Uterus (tissue), 2 donors: Measurements from ENCODE around the gene MROH2A.
"Not testable (repeated sequence)": the region's sequence is repeated elsewhere in the genome, so short reads cannot be mapped to it uniquely, and the experiment has no call there.

Source experiments
- POLR2A ChIP-seq, 2 donors: fragments of 450-650 bp; IDR thresholded peaks; one replicate each; pipeline ENCODE4 v1.6.1; 2016; ENCODE audit warnings: antibody characterized with exemption in 2 of 2, mild to moderate bottlenecking in 1 of 2, moderate library complexity in 1 of 2
- TF ChIP-seq, protein P1 (sequence below), 4 experiments: fragments of 200-600 bp in 2 of 4; fragments of 450-650 bp in 2 of 4; sonication (generic) in 2 of 4; IDR thresholded peaks; one replicate each; pipeline ENCODE4 v1.5.1; 2016 to 2019; ENCODE audit warnings: antibody characterized with exemption in 4 of 4, mild to moderate bottlenecking in 2 of 4, moderate library complexity in 1 of 4

DNA sequence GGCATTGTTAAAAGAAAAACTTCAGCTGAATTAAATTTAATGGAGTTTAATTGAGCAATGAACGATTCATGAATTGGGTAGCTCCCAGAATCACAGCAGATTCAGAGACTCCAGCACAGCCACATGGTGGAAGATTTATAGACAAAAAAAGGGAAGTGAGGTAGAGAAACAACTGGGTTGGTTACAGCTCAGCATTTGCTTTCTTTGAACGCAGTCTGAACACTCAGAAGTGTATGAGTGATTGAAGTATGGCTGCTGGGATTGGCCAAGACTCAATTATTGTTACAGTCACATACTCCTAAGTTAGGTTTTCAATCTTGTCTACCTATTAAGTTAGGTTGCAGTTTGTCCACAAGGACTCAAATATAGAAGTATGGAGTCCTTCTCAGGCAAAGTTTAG, 94.0 kb downstream of the MROH2A start:
- TF ChIP-seq, protein P1, sequence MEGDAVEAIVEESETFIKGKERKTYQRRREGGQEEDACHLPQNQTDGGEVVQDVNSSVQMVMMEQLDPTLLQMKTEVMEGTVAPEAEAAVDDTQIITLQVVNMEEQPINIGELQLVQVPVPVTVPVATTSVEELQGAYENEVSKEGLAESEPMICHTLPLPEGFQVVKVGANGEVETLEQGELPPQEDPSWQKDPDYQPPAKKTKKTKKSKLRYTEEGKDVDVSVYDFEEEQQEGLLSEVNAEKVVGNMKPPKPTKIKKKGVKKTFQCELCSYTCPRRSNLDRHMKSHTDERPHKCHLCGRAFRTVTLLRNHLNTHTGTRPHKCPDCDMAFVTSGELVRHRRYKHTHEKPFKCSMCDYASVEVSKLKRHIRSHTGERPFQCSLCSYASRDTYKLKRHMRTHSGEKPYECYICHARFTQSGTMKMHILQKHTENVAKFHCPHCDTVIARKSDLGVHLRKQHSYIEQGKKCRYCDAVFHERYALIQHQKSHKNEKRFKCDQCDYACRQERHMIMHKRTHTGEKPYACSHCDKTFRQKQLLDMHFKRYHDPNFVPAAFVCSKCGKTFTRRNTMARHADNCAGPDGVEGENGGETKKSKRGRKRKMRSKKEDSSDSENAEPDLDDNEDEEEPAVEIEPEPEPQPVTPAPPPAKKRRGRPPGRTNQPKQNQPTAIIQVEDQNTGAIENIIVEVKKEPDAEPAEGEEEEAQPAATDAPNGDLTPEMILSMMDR (IDR thresholded peaks at IDR 0.05): not testable (repeated sequence)
- TF ChIP-seq POLR2A (IDR thresholded peaks at IDR 0.05): not testable (repeated sequence)
